Ovary (tissue), 9 donors: Measurements from ENCODE around the gene TMEM176B. TPM values are rescaled to one million over a fixed set of nuclear protein-coding genes. Genes with fewer than 3 reads are reported as not detected.

Experiments used
- DNase-seq, 5 donors: peaks; one replicate each; pipeline ENCODE4 v3.0.0-alpha.2; 2019 to 2020
- H3K27ac ChIP-seq, 2 donors: fragments of 200-600 bp; one replicate each; pipeline versions ENCODE4 v1.5.1 to v1.8.0; 2019 to 2022
- H3K27me3 ChIP-seq: fragments of 200-600 bp; one replicate; pipeline ENCODE4 v1.8.0; 2022
- H3K36me3 ChIP-seq: fragments of 200-600 bp; sonication (generic); one replicate; pipeline ENCODE4 v1.5.1; 2019
- H3K4me1 ChIP-seq: one replicate; pipeline ENCODE4 v1.8.1; 2013; ENCODE audit warnings: mild to moderate bottlenecking, moderate library complexity; ENCODE audit not compliant: insufficient read depth
- H3K4me3 ChIP-seq: fragments of 200-600 bp; sonication (generic); one replicate; pipeline ENCODE4 v1.5.1; 2017
- H3K9me3 ChIP-seq, 2 donors: fragments of 200-600 bp in 1 of 2; sonication (generic) in 1 of 2; one replicate each; pipeline versions ENCODE4 v1.5.1 to v1.8.1; 2013 to 2019; ENCODE audit warnings: mild to moderate bottlenecking in 1 of 2, moderate library complexity in 1 of 2
- CTCF ChIP-seq, 3 donors: fragments of 450-650 bp in 2 of 3; fragments of 200-600 bp in 1 of 3; IDR thresholded peaks; one replicate each; pipeline versions ENCODE4 v1.5.1 to v1.8.0; 2016 to 2022; ENCODE audit warnings: antibody characterized with exemption in 3 of 3, mild to moderate bottlenecking in 1 of 3
- EP300 ChIP-seq: sonication (generic); formaldehyde crosslinking; IDR thresholded peaks from one replicate; pipeline ENCODE4 v1.6.1; 2017; ENCODE audit warnings: antibody characterized with exemption
- POLR2A ChIP-seq: fragments of 450-650 bp; IDR thresholded peaks from one replicate; pipeline ENCODE4 v1.6.1; 2017; ENCODE audit warnings: antibody characterized with exemption, mild to moderate bottlenecking, moderate library complexity
- WGBS, 3 donors: extraction: QIAGEN DNeasy Blood & Tissue Kit in 1 of 3; methylation state at CpG; one replicate each; pipeline versions ENCODE4 v1.1.5 to v1.1.7; 2013 to 2017; 5-methylcytosine and 5-hydroxymethylcytosine counted together
- intact Hi-C, 4 donors: fragments of 100-400 bp; cut with DNase I; formaldehyde crosslinking; loops; one replicate each; pipeline versions ENCODE4 v1.11.0 to v1.15.1; 2022 to 2023
- polyA plus RNA-seq, 2 donors: library from polyadenylated mRNA; stranded (reverse); fragments of 200-250 nt in 1 of 2; fragments of 350-450 nt in 1 of 2; fragmentation: Illumina TruSeq in 1 of 2; extraction: RNeasy Lipid Tissue Mini Kit (QIAGEN cat#74804) in 1 of 2; gene quantifications; one replicate each; pipeline ENCODE4 v1.2.3, GENCODE V29; 2013 to 2014
- total RNA-seq, 7 donors: library from RNA; depleted of rRNA in 2 of 7; stranded (reverse); fragments of >200 nt in 2 of 7; fragmentation: NEBNext Ultra II Directional in 3 of 7; extraction: Animal tissue kit (Norgen Biotek cat#: 25700) in 3 of 7; gene quantifications; one replicate each; pipeline versions ENCODE4 v1.1.0 to v1.2.4, GENCODE V29; 2016 to 2023
- donor health status: DM: no; HTN: no; CAD: no; lungs with moderate emphysema.
- donor health status: DM: no; HTN: no; CAD: no.
- donor health status: Bipolar disorder and iron deficiency.
- donor health status: DM: yes; HTN: yes; CAD: no.
- donor health status: DM: no; HTN: no; CAD: no.
- donor health status: DM: yes; HTN: yes; CAD: no.

The TMEM176B gene
- total and polyA plus RNA-seq, 9 donors, result 86.7 to 145 (median 131) TPM

- Histone ChIP-seq H3K36me3 (no peaks in the 10 kb centered on the region), H3K4me1 (peaks cover 4% of the 10 kb centered on the region), H3K4me3 (no peak overlapping the region), H3K27me3 (no peaks in the 10 kb centered on the region), H3K9me3 (no peaks in the 10 kb centered on the region), H3K27ac (no peak overlapping the region)
- 37 to 48% (median 42%) methylated on average over 8 of the region's 8 CpGs for WGBS, 3 donors
- intact Hi-C loops, result no loop called here
- no peak for TF ChIP-seq EP300
- TF ChIP-seq POLR2A, result no peak
- TF ChIP-seq CTCF (IDR thresholded peaks at IDR 0.05), result no peak
- no peak for DNase-seq
These were observed 56.0 kb downstream of the TMEM176B start for GRCh38 chr7:150744041-150744656.

GRCh38 chr7:150742286-150742968, 57.7 kb downstream of the TMEM176B start:
- no peak overlapping the region for H3K27ac ChIP-seq
- H3K4me3 ChIP-seq, result no peak overlapping the region
- peaks cover 4% of the 10 kb centered on the region for H3K4me1 ChIP-seq
- no peak for TF ChIP-seq POLR2A
- no peak for TF ChIP-seq CTCF (IDR thresholded peaks at IDR 0.05)
- no peak for TF ChIP-seq EP300
- intact Hi-C loops, result no loop called here
- no peaks in the 10 kb centered on the region for H3K9me3 ChIP-seq
- H3K27me3 ChIP-seq, result no peaks in the 10 kb centered on the region
- WGBS, 3 donors, result 89 to 93% (median 90%) methylated on average over 14 of the region's 14 CpGs
- H3K36me3 ChIP-seq, result no peaks in the 10 kb centered on the region
- DNase-seq, result no peak

Other genes starting within 250 kb of the TMEM176B start
- gene GIMAP4, start 233.0 kb downstream of the TMEM176B start, total RNA-seq, result 10 to 100 TPM in 3 of 7 donors, 1 to 10 TPM in 4; 5.4 to 18.8 (median 9.6) TPM
- gene GIMAP4, start 233.0 kb downstream of the TMEM176B start, polyA plus RNA-seq, result 10 to 100 TPM; 19.7 to 59.3 TPM
- 10 to 100 TPM in 4 of 7 donors, 1 to 10 TPM in 3; 3.6 to 17.0 (median 11.4) TPM for gene GIMAP6, start 168.0 kb downstream of the TMEM176B start, total RNA-seq
- gene GIMAP6, start 168.0 kb downstream of the TMEM176B start, polyA plus RNA-seq, result 10 to 100 TPM; 16.5 to 38.1 TPM
- 10 to 100 TPM in 3 of 7 donors, 1 to 10 TPM in 4; 6.0 to 13.3 (median 10.0) TPM for gene GIMAP2, start 114.7 kb downstream of the TMEM176B start, total RNA-seq
- 10 to 100 TPM; 14.4 to 19.4 TPM for gene GIMAP2, start 114.7 kb downstream of the TMEM176B start, polyA plus RNA-seq
- 1 to 10 TPM in 6 of 7 donors, under 1 TPM in 1; 0.58 to 3.1 (median 1.9) TPM for gene GIMAP1, start 83.8 kb downstream of the TMEM176B start, total RNA-seq
- 1 to 10 TPM; 5.5 to 6.2 TPM for gene GIMAP1, start 83.8 kb downstream of the TMEM176B start, polyA plus RNA-seq
- gene GIMAP5, start 62.9 kb downstream of the TMEM176B start, total RNA-seq, result 1 to 10 TPM; 1.7 to 7.9 (median 5.6) TPM
- 10 to 100 TPM; 19.3 to 39.7 TPM for gene GIMAP5, start 62.9 kb downstream of the TMEM176B start, polyA plus RNA-seq
- gene TMEM176A, start 405 bp upstream of the TMEM176B start, total RNA-seq, result 100 to 1,000 TPM in 5 of 7 donors, 10 to 100 TPM in 2; 71.8 to 166 (median 127) TPM
- 100 to 1,000 TPM in 1 of 2 donors, 10 to 100 TPM in 1; 92.7 to 143 TPM for gene TMEM176A, start 405 bp upstream of the TMEM176B start, polyA plus RNA-seq
- under 1 TPM in 2 of 7 donors, not detected in 5; 0.26 to 0.95 TPM for gene AOC1, start 52.2 kb upstream of the TMEM176B start, total RNA-seq
- not detected for gene AOC1, start 52.2 kb upstream of the TMEM176B start, polyA plus RNA-seq
- 10 to 100 TPM in 2 of 7 donors, 1 to 10 TPM in 5; 2.0 to 26.3 (median 8.0) TPM for gene KCNH2, start 178.0 kb upstream of the TMEM176B start, total RNA-seq
- gene KCNH2, start 178.0 kb upstream of the TMEM176B start, polyA plus RNA-seq, result 1 to 10 TPM; 3.0 to 5.0 TPM
- 10 to 100 TPM in 1 of 7 donors, 1 to 10 TPM in 6; 2.9 to 26.0 (median 5.4) TPM for gene NOS3, start 190.7 kb upstream of the TMEM176B start, total RNA-seq
- gene NOS3, start 190.7 kb upstream of the TMEM176B start, polyA plus RNA-seq, result 1 to 10 TPM; 1.0 to 8.9 TPM
- 1 to 10 TPM in 1 of 7 donors, under 1 TPM in 6; 0.18 to 1.0 (median 0.40) TPM for gene ATG9B, start 224.1 kb upstream of the TMEM176B start, total RNA-seq
- gene ATG9B, start 224.1 kb upstream of the TMEM176B start, polyA plus RNA-seq, result under 1 TPM; 0.03 to 0.19 TPM
- 10 to 100 TPM; 15.5 to 45.2 (median 29.1) TPM for gene ABCB8, start 228.1 kb upstream of the TMEM176B start, total RNA-seq
- gene ABCB8, start 228.1 kb upstream of the TMEM176B start, polyA plus RNA-seq, result 10 to 100 TPM in 1 of 2 donors, 1 to 10 TPM in 1; 6.1 to 14.7 TPM
- gene ASIC3, start 248.2 kb upstream of the TMEM176B start, total RNA-seq, result 1 to 10 TPM; 2.5 to 9.4 (median 4.5) TPM
- 1 to 10 TPM; 1.0 to 2.9 TPM for gene ASIC3, start 248.2 kb upstream of the TMEM176B start, polyA plus RNA-seq